ENCODE measurements around the gene ADAMTS12.

ADAMTS12 gene

GRCh38 chr5:33675958-33676464 lies 215.8 kb downstream of the ADAMTS12 start:
- Histone ChIP-seq H3K36me3 (ENCODE audit: control insufficient read depth, insufficient read depth, low read length, severe bottlenecking) (peaks cover 21% of the 10 kb centered on the region), H3K4me1 (ENCODE audit: control insufficient read depth, insufficient read depth, low read length) (peaks cover 7% of the 10 kb centered on the region), H3K9ac (ENCODE audit: low read length) (no peak overlapping the region), H3K27me3 (replicated peaks; ENCODE audit: control insufficient read depth, insufficient read depth, low read length) (no peaks in the 10 kb centered on the region), H3K9me3 (ENCODE audit: control insufficient read depth, low read length) (no peaks in the 10 kb centered on the region), H3K4me3 (ENCODE audit: low read length) (no peak overlapping the region)
- DNase-seq (ENCODE audit: low read depth): no peak

GRCh38 chr5:33671700-33672291 lies 220.0 kb downstream of the ADAMTS12 start:
- Histone ChIP-seq H3K9me3 (ENCODE audit: control insufficient read depth, low read length) (no peaks in the 10 kb centered on the region), H3K27me3 (replicated peaks; ENCODE audit: control insufficient read depth, insufficient read depth, low read length) (no peaks in the 10 kb centered on the region), H3K9ac (ENCODE audit: low read length) (no peak overlapping the region), H3K4me1 (ENCODE audit: control insufficient read depth, insufficient read depth, low read length) (no peaks in the 10 kb centered on the region), H3K4me3 (ENCODE audit: low read length) (no peak overlapping the region), H3K36me3 (ENCODE audit: control insufficient read depth, insufficient read depth, low read length, severe bottlenecking) (peaks cover 9% of the 10 kb centered on the region)
- no peak for DNase-seq (ENCODE audit: low read depth)

DNA sequence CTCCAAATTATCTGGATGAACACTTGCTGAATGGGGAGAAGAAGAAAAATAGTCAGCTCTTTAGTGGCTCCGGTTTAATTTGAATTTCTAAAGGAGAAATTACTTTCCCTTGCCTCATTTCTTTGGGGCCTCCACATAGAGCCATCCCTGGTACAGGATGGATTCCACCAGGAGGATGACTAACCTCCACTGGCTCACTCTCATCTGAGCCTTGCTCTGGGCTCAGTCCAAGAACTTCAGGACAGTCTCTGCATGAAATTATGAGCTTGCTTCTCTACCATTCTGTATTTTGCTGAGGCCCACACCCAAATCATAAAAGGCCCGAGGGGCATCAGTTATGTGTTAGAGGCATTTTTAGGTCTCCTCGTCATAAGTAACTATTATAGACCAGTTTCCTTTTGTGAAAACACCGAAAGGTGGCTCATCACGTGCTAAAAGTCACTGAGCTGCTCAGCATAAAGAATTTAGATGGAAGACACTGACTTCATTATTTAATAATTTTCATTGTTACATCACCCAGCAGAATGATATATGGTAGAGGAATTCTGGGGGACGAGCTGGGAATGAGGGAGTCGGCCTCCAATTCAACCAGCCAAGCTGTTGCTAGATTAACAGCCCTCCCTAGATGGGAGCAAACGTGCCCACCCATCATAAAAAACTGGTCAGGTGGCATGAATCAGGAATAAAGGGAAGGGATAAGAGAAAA lies 228.9 kb downstream of the ADAMTS12 start:
- peaks cover 10% of the 10 kb centered on the region for H3K4me1 ChIP-seq (ENCODE audit: control insufficient read depth, insufficient read depth, low read length)
- peak; percentile 61 for DNase-seq (ENCODE audit: low read depth)
- H3K36me3 ChIP-seq (ENCODE audit: control insufficient read depth, insufficient read depth, low read length, severe bottlenecking): peaks cover 24% of the 10 kb centered on the region
- no peaks in the 10 kb centered on the region for H3K9me3 ChIP-seq (ENCODE audit: control insufficient read depth, low read length)
- no peak overlapping the region for H3K9ac ChIP-seq (ENCODE audit: low read length)
- H3K4me3 ChIP-seq (ENCODE audit: low read length): no peak overlapping the region
- no peaks in the 10 kb centered on the region for H3K27me3 ChIP-seq (replicated peaks; ENCODE audit: control insufficient read depth, insufficient read depth, low read length)

DNA sequence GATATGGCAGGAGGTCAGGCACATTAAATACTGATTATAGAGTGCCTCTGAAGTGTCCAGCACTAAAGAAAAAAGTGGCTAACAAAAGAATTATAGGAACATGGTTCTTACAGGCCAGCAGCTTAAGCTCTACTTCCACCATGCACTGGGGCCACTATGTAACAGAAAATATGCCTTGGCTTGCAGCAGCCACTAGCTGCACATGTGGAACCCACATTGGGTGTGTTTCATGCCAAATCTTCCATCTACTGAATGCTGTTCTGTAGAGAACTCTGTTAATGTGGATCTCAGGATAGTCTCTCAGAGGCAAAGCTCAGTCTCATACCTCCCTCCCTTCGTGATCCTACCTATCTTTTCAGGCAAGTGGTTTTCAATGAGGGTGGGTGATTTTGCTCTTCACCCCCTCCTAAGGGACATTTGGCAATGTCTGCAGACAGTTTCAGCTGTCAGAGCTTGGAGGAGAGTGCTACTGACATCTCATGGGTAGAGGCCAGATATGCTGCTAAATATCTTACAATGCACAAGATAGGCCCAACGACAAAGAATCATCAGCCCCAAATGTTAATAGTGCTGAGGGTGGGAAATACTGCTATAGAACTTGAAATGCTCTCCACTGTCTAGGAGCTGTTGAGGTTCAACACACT lies 232.1 kb downstream of the ADAMTS12 start:
- no peak overlapping the region for H3K4me3 ChIP-seq (ENCODE audit: low read length)
- DNase-seq (ENCODE audit: low read depth): no peak

DNA sequence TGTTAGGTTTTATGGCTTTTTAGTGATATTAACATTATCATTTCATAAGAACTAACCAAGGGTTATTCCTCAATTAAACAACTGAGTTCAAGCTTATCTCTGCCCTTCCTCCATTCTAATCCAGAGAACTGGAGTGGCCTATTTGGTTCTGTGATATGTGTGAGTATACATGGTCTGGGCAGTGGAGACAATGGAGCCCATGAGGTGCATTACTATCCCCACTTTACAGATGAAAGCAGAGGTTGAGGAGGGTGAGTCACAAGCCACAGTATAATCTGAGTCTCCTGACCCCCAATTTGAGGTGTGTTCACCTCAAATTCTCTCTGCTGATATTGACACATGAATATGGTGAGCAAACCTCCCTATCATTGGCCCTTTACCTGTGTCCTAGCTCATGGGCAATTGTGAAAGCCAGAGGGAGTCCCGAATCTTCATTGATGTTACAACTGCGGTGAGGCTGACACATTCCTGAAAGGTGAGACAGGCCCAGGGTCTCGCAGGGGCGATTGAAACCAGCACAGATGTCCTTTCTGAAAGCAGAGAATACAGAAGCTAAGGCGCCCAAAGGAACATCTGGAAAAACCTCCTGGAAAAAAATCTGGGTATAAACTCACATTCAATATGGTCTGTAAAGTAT lies 233.9 kb downstream of the ADAMTS12 start:
- Histone ChIP-seq H3K36me3 (ENCODE audit: control insufficient read depth, insufficient read depth, low read length, severe bottlenecking) (peaks cover 52% of the 10 kb centered on the region), H3K9me3 (ENCODE audit: control insufficient read depth, low read length) (no peaks in the 10 kb centered on the region), H3K9ac (ENCODE audit: low read length) (no peak overlapping the region), H3K27me3 (replicated peaks; ENCODE audit: control insufficient read depth, insufficient read depth, low read length) (no peaks in the 10 kb centered on the region), H3K4me1 (ENCODE audit: control insufficient read depth, insufficient read depth, low read length) (peaks cover 7% of the 10 kb centered on the region), H3K4me3 (ENCODE audit: low read length) (no peak overlapping the region)
- no peak for DNase-seq (ENCODE audit: low read depth)

More for the DNA sequence above, 232.1 kb downstream of the ADAMTS12 start:
- H3K27me3 ChIP-seq (replicated peaks; ENCODE audit: control insufficient read depth, insufficient read depth, low read length): no peaks in the 10 kb centered on the region
- H3K4me1 ChIP-seq (ENCODE audit: control insufficient read depth, insufficient read depth, low read length): peaks cover 10% of the 10 kb centered on the region
- no peak overlapping the region for H3K9ac ChIP-seq (ENCODE audit: low read length)
- H3K9me3 ChIP-seq (ENCODE audit: control insufficient read depth, low read length): no peaks in the 10 kb centered on the region
- H3K36me3 ChIP-seq (ENCODE audit: control insufficient read depth, insufficient read depth, low read length, severe bottlenecking): peaks cover 46% of the 10 kb centered on the region

DNA sequence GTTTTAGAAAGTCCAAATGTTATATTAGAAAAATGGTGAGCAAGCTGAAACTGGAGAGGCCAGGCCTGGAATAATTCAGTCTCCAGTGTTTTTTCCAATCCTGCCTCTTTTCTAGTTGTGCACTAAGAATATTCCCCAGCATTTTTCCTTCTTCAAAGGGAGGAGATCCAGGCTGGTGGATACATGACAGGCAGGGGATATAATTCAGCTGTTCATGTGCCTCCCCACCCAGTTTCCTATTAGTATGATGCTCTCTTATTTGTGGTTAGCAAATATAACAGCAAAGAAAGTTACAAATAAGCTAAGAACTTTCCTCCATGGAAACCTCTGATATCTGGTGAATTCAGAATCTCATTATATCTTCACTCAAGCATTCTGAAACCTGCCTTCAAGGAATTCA lies 234.6 kb downstream of the ADAMTS12 start:
- no peaks in the 10 kb centered on the region for H3K9me3 ChIP-seq (ENCODE audit: control insufficient read depth, low read length)
- peaks cover 52% of the 10 kb centered on the region for H3K36me3 ChIP-seq (ENCODE audit: control insufficient read depth, insufficient read depth, low read length, severe bottlenecking)
- no peaks in the 10 kb centered on the region for H3K4me1 ChIP-seq (ENCODE audit: control insufficient read depth, insufficient read depth, low read length)
- H3K27me3 ChIP-seq (replicated peaks; ENCODE audit: control insufficient read depth, insufficient read depth, low read length): no peaks in the 10 kb centered on the region
- H3K4me3 ChIP-seq (ENCODE audit: low read length): no peak overlapping the region
- H3K9ac ChIP-seq (ENCODE audit: low read length): no peak overlapping the region
- DNase-seq (ENCODE audit: low read depth): no peak

- no peaks in the 10 kb centered on the region for H3K27me3 ChIP-seq (replicated peaks; ENCODE audit: control insufficient read depth, insufficient read depth, low read length)
- peak; percentile 29 for DNase-seq (ENCODE audit: low read depth)
- H3K4me3 ChIP-seq (ENCODE audit: low read length): no peak overlapping the region
- peaks cover 8% of the 10 kb centered on the region for H3K4me1 ChIP-seq (ENCODE audit: control insufficient read depth, insufficient read depth, low read length)
- no peaks in the 10 kb centered on the region for H3K9me3 ChIP-seq (ENCODE audit: control insufficient read depth, low read length)
- peaks cover 29% of the 10 kb centered on the region for H3K36me3 ChIP-seq (ENCODE audit: control insufficient read depth, insufficient read depth, low read length, severe bottlenecking)
- no peak overlapping the region for H3K9ac ChIP-seq (ENCODE audit: low read length)
These were observed 240.9 kb downstream of the ADAMTS12 start for GRCh38 chr5:33650911-33651310.

- H3K36me3 ChIP-seq (ENCODE audit: control insufficient read depth, insufficient read depth, low read length, severe bottlenecking): peaks cover 31% of the 10 kb centered on the region
- peak; percentile 91 for DNase-seq (ENCODE audit: low read depth)
These were observed 242.0 kb downstream of the ADAMTS12 start for GRCh38 chr5:33649549-33650482.

DNA sequence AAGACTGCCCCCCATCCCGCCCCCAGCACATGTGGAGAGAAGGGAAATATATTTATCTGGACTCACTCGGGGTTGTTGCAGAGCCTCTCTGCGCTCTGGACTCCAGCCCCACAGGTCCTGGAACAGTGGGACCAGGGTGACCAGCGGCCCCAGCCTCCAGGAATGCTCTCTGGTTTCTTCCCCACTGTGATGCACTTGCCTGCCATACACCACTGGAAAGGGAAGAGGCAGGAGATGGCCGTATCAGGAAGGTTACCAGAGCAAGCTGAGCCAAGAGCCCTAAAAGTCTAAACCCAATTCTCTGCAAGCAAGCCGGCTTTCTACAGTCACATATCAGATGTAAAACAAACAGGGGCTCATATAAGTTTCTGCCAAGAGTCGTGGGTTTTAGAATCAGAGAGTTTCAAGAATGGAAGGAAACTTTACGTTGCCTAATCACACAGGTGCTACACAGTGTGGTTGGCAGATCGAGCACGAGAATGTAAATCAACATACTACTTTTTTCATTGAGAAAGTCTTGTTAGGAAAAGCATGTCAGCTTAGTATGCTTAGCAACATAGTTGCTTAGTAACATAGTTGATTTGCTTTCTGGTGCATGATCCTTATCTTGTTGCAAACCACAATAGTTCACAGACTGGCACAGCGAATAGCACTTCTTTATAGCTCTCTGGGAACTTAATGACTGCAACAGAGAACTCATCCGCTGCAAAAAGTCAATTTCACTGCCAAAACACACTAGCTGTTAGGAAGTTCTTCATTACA lies 249.9 kb downstream of the ADAMTS12 start:
- H3K27me3 ChIP-seq (replicated peaks; ENCODE audit: control insufficient read depth, insufficient read depth, low read length): no peaks in the 10 kb centered on the region
- H3K9ac ChIP-seq (ENCODE audit: low read length): no peak overlapping the region
- peak; percentile 61 for DNase-seq (ENCODE audit: low read depth)
- peaks cover under 1% of the 10 kb centered on the region for H3K4me1 ChIP-seq (ENCODE audit: control insufficient read depth, insufficient read depth, low read length)
- H3K36me3 ChIP-seq (ENCODE audit: control insufficient read depth, insufficient read depth, low read length, severe bottlenecking): peaks cover 42% of the 10 kb centered on the region
- no peak overlapping the region for H3K4me3 ChIP-seq (ENCODE audit: low read length)
- H3K9me3 ChIP-seq (ENCODE audit: control insufficient read depth, low read length): no peaks in the 10 kb centered on the region

More at GRCh38 chr5:33649549-33650482, 242.0 kb downstream of the ADAMTS12 start:
- no peak overlapping the region for H3K4me3 ChIP-seq (ENCODE audit: low read length)
- no peaks in the 10 kb centered on the region for H3K27me3 ChIP-seq (replicated peaks; ENCODE audit: control insufficient read depth, insufficient read depth, low read length)
- no peak overlapping the region for H3K9ac ChIP-seq (ENCODE audit: low read length)
- H3K9me3 ChIP-seq (ENCODE audit: control insufficient read depth, low read length): no peaks in the 10 kb centered on the region
- peaks cover 8% of the 10 kb centered on the region for H3K4me1 ChIP-seq (ENCODE audit: control insufficient read depth, insufficient read depth, low read length)

DNA sequence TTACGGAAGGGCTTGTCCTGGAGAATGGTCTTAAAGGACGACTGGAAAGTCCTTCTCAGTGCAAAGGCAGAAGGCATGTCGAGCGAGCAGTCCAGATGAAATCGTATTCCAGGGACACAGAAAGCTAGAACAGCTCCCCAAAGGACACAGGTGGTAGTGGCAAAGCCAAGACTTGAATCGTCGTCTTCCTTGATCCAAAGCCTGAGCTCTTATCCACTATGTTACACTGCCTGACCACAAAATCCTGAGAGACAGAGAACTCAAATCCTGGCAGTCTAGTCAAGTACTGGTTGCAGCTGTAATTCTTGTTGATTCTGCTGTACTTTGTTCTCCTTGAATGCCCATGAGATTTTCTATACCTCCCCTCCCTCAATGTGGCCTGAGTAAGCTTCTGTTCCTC lies 252.3 kb downstream of the ADAMTS12 start:
- H3K9ac ChIP-seq (ENCODE audit: low read length): no peak overlapping the region
- no peak overlapping the region for H3K4me3 ChIP-seq (ENCODE audit: low read length)
- H3K36me3 ChIP-seq (ENCODE audit: control insufficient read depth, insufficient read depth, low read length, severe bottlenecking): peaks cover 40% of the 10 kb centered on the region
- peaks cover 3% of the 10 kb centered on the region for H3K4me1 ChIP-seq (ENCODE audit: control insufficient read depth, insufficient read depth, low read length)
- H3K27me3 ChIP-seq (replicated peaks; ENCODE audit: control insufficient read depth, insufficient read depth, low read length): no peaks in the 10 kb centered on the region
- no peak for DNase-seq (ENCODE audit: low read depth)
- no peaks in the 10 kb centered on the region for H3K9me3 ChIP-seq (ENCODE audit: control insufficient read depth, low read length)

Data from adipocyte (in vitro differentiated cells).